Measurements from ENCODE around the gene CHST3.
A peak's percentile ranks its signal among the peaks of the same experiment; 100 is the strongest.
"Not testable (repeated sequence)": the region's sequence is repeated elsewhere in the genome, so short reads cannot be mapped to it uniquely, and the experiment has no call there.

Gene CHST3

DNA sequence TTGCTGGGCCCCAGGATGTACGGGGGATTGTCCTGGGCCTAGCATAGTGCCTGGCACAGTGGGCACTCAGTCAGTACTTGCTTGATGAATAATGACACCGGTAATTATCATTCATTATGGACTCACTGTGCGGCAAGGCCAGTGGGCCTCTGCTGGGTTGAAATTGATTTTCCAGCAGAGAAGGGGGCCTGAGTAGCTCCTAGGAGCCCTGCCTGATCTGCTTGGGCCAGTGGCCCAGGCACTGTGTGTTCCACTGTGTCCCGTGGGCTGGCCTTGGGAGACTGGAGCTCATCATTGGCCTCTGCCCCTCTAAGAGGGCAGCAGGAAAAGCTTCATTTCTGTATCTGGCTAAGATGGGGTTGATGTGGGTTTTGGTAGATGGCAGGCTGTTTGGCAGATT is 1.4 kb downstream of the CHST3 start:
- DNase-seq (ENCODE audit: low read depth, low spot score), result no peak
- H3K4me3 ChIP-seq (ENCODE audit: low read depth, low read length), result peak overlapping the region; percentile 93
- CTCF ChIA-PET, result interaction anchor here (1.0 to 3.8 kb wide), 9 partner anchors 9 to 97 kb away, joined by 3 to 28 read pairs (median 4); no protein-coding TSS in a partner anchor
- TF ChIP-seq, protein P1, sequence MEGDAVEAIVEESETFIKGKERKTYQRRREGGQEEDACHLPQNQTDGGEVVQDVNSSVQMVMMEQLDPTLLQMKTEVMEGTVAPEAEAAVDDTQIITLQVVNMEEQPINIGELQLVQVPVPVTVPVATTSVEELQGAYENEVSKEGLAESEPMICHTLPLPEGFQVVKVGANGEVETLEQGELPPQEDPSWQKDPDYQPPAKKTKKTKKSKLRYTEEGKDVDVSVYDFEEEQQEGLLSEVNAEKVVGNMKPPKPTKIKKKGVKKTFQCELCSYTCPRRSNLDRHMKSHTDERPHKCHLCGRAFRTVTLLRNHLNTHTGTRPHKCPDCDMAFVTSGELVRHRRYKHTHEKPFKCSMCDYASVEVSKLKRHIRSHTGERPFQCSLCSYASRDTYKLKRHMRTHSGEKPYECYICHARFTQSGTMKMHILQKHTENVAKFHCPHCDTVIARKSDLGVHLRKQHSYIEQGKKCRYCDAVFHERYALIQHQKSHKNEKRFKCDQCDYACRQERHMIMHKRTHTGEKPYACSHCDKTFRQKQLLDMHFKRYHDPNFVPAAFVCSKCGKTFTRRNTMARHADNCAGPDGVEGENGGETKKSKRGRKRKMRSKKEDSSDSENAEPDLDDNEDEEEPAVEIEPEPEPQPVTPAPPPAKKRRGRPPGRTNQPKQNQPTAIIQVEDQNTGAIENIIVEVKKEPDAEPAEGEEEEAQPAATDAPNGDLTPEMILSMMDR (IDR thresholded peaks at IDR 0.05; ENCODE audit: insufficient read depth, low read length, missing control alignments), result no peak
- POLR2A ChIA-PET, result interaction anchor here (1.0 kb wide), 1 partner anchor 11 kb away, joined by 5 read pairs; no protein-coding TSS in a partner anchor

DNA sequence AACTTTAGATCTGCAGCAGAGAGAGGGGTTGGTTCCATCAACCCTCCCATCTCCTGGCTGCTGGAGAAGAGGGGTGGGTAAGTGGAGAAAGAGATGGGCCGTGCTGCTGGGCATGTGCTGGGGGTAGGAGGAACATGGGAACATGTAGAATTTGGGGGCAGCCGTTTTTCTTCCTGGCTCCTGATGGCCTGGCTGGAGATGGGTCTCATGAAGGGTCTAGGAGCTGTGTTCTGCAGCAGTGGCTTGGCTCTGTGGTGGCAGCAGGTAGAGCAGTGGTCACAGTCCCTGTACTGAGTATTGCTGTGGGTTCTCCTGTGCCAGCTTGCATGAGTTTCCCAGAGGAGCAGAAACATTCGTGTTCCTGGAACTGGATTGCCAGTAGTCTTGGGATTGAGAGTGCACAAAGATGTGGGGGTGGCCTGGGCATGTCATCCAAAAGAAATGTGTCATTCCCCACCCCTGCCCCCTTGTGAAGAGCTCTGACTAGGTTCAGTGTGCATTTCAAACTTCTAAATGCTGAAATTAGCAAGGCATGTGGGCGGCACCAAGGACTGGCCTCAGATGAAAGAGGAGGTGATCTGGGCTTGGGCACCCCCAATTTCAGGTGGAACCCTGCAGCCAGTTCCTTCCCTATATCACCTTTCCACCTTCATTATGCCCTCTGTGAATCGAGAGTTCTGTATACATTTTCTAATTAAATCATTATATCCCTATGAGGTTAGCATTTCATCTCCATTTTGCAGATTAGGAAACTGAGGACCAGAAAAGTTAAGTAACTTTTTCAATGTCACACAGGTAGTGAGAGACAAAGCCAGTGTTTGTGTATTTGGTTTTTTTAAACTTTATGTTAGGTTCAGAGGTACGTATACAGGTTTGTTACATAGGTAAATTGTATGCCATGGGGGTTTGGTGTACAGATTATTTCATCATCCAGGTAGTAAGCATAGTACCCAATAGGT is 2.1 kb downstream of the CHST3 start:
- DNase-seq (ENCODE audit: low read depth, low spot score), result no peak
- POLR2A ChIA-PET, result interaction anchor here (1.0 kb wide), 1 partner anchor 10 kb away, joined by 5 read pairs; no protein-coding TSS in a partner anchor

DNA sequence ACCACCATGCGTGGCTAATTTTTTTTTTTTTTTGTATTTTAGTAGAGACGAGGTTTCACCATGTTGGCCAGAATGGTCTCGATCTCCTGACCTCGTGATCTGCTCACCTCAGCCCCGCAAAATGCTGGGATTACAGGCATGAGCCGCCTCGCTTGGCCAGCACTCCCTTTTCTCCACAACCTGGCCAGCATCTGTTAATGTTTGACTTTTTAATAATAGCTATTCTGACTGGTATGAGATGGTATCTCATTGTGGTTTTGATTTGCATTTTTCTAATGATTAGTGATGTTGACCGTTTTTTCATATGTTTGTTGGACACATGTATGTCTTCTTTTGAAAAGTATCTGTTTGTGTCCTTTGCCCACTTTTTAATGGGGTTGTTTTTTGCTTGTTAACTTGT is 3.8 kb downstream of the CHST3 start:
- H3K4me3 ChIP-seq (ENCODE audit: low read depth, low read length); DNase-seq (ENCODE audit: low read depth, low spot score); POLR2A ChIA-PET: not testable (repeated sequence)
- CTCF ChIA-PET, result interaction anchor here (1.6 kb wide), 1 partner anchor 80 kb away, joined by 6 read pairs; no protein-coding TSS in a partner anchor

More for the DNA sequence above, 2.1 kb downstream of the CHST3 start:
- CTCF ChIA-PET, result interaction anchor here (1.0 to 3.8 kb wide), 9 partner anchors 8 to 82 kb away, joined by 3 to 28 read pairs (median 4); no protein-coding TSS in a partner anchor
- H3K4me3 ChIP-seq (ENCODE audit: low read depth, low read length), result peak overlapping the region; percentile 93
- TF ChIP-seq, protein P1 (IDR thresholded peaks at IDR 0.05; ENCODE audit: insufficient read depth, low read length, missing control alignments), result no peak

DNA sequence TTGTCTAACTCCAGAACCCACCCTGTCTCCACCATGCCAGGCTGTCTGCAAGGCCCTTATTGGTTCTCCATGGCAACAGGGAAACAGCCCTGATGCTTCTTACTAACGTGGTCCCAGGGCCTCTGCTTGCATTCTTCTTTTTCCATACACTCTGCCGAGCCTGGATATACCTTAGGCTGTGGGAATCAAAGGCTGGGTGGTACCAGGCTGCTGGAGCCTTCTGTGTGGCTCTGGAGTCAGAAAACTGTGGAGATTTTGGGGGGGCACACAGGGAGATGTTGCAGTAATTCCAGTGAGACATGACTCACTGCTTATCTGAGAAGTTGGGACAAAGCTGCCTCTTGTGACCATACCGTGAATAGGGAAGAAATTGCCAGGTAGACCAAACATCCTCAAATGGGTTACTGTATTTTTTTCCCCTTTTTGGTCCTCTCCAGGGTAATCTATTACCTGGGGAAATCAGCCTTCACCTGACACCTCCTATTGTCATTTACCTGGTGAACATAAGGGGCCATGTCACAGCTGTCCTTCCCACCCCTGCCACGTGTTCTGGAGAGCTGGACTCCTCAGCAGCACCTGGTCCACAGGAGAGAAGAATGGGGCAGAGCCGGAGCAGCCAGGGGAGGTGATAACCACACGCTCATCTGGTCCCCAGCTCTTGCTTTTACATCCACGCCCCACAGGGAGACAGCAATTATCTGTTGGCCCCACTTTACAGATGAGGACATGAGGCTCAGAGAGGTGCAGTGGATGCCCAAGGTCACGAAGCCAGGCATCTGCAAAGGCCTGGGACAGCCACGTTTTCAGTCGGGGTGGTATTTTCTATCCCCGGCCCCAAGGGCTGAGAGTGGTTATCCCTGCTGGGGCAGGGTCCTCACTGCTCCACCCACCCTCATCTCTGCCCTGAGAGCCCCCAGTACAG is 4.6 kb downstream of the CHST3 start:
- no peak overlapping the region for H3K4me3 ChIP-seq (ENCODE audit: low read depth, low read length)
- CTCF ChIA-PET, result no interaction called here
- POLR2A ChIA-PET, result no interaction called here
- no peak for DNase-seq (ENCODE audit: low read depth, low spot score)
- TF ChIP-seq, protein P1 (IDR thresholded peaks at IDR 0.05; ENCODE audit: insufficient read depth, low read length, missing control alignments), result no peak

DNA sequence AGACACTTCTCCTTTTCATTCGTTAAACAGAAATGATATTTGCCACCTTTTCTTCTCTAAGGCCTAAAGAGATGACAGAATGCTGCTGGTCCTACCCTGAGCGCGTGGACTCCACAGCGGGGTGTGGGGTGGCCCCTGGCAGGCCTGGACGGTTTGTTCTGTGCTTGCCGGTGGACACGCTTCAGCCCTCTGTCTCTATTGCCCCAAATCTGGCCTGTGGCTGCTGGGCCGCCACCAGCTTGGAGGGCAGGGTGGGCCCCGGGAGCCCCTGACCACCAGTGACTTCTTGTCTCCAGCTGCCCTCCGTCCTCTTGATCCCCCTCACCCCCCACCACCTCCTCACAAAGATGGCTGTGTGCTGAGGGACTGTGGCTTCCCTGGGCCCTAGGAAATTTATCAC is 5.7 kb downstream of the CHST3 start:
- POLR2A ChIA-PET, result no interaction called here
- CTCF ChIA-PET, result interaction anchor here (0.8 to 1.4 kb wide), 2 partner anchors 13 to 73 kb away, joined by 3 to 7 read pairs; no protein-coding TSS in a partner anchor
- no peak overlapping the region for H3K4me3 ChIP-seq (ENCODE audit: low read depth, low read length)
- no peak for DNase-seq (ENCODE audit: low read depth, low spot score)
- TF ChIP-seq, protein P1 (IDR thresholded peaks at IDR 0.05; ENCODE audit: insufficient read depth, low read length, missing control alignments), result no peak

DNA sequence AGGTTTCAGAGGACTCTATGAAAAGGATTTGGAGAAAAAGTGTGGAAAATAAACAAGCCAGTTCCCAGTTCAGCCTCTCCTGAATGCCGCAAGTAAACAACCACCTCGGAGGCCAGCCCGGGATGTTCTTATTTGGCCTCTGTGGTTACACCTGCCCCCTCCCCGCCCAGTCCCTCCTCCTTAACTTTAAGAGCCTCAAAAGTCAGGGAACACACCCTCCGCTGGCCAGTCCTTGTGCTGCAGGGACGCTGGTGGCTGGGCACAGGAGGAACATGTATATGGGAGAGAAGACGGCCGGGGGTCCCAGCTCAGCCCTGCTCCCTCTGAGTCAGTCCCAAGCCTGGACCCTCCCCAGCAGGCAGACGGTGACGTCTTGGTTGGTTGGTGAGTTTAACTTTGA is 6.1 kb downstream of the CHST3 start:
- TF ChIP-seq, protein P1 (IDR thresholded peaks at IDR 0.05; ENCODE audit: insufficient read depth, low read length, missing control alignments), result peak; percentile 24
- ChIA-PET CTCF (interaction anchor here (0.8 to 1.4 kb wide), 3 partner anchors 14 to 79 kb away, joined by 3 to 7 read pairs (median 6); no protein-coding TSS in a partner anchor), POLR2A (no interaction called here)
- no peak overlapping the region for H3K4me3 ChIP-seq (ENCODE audit: low read depth, low read length)
- DNase-seq (ENCODE audit: low read depth, low spot score), result no peak
